Fibroblast of lung (primary cell): ENCODE data around the gene GHRL. TPM values are rescaled to one million over a fixed set of nuclear protein-coding genes. Genes with fewer than 3 reads are reported as not detected.

Experiments
- DNase-seq, 2 donors: peaks; one replicate each; pipeline versions ENCODE4 v3.0.0 to v3.0.0-alpha.2; 2010; ENCODE audit warnings: low read depth in 2 of 2
- H2AFZ ChIP-seq: 2 replicates; pipeline ENCODE4 v1.5.1; 2012; ENCODE audit warnings: low read length, control low read depth, inconsistent platforms
- H3K27ac ChIP-seq: 2 replicates; pipeline ENCODE4 v1.5.1; 2011; ENCODE audit warnings: low read length, control low read depth; ENCODE audit not compliant: insufficient read depth
- H3K27me3 ChIP-seq: 2 replicates; pipeline ENCODE4 v1.5.1; 2011; ENCODE audit warnings: mild to moderate bottlenecking, low read length; ENCODE audit not compliant: control insufficient read depth, insufficient read depth
- H3K36me3 ChIP-seq: 2 replicates; pipeline ENCODE4 v1.5.1; 2011; ENCODE audit warnings: low read length; ENCODE audit not compliant: control insufficient read depth, insufficient read depth
- H3K4me1 ChIP-seq: 2 replicates; pipeline ENCODE4 v1.5.1; 2011; ENCODE audit warnings: low read length; ENCODE audit not compliant: control insufficient read depth, insufficient read depth; ENCODE audit errors: extremely low read depth
- H3K4me2 ChIP-seq: 2 replicates; pipeline ENCODE4 v1.5.1; 2011; ENCODE audit warnings: low read length, control low read depth; ENCODE audit not compliant: insufficient read depth; ENCODE audit errors: extremely low read depth
- H3K4me3 ChIP-seq, 4 experiments: fragments of 200-600 bp in 1 of 4; sonication (generic) in 1 of 4; replicated peaks in 1 of 4; 2 replicates each; pipeline ENCODE4 v1.5.1; 2011 to 2016; ENCODE audit warnings: low read length in 4 of 4, low read depth in 3 of 4, mild to moderate bottlenecking in 3 of 4, control low read depth in 2 of 4, inconsistent platforms in 1 of 4, mixed read lengths in 1 of 4; ENCODE audit not compliant: insufficient read depth in 1 of 4; ENCODE audit errors: control extremely low read depth in 1 of 4
- H3K79me2 ChIP-seq: 2 replicates; pipeline ENCODE4 v1.5.1; 2012; ENCODE audit warnings: mild to moderate bottlenecking, low read length, inconsistent platforms; ENCODE audit not compliant: control insufficient read depth, insufficient read depth
- H3K9ac ChIP-seq: 2 replicates; pipeline ENCODE4 v1.5.1; 2011; ENCODE audit warnings: mild to moderate bottlenecking, low read length, control low read depth; ENCODE audit not compliant: insufficient read depth
- H3K9me3 ChIP-seq: 2 replicates; pipeline ENCODE4 v1.5.1; 2012; ENCODE audit warnings: low read depth, low read length; ENCODE audit not compliant: control insufficient read depth, insufficient read depth
- H4K20me1 ChIP-seq: 2 replicates; pipeline ENCODE4 v1.5.1; 2011; ENCODE audit warnings: low read length; ENCODE audit not compliant: control insufficient read depth, insufficient read depth; ENCODE audit errors: extremely low read depth
- EZH2 ChIP-seq: IDR thresholded peaks from 2 replicates; pipeline ENCODE4 v1.5.1; 2012; ENCODE audit warnings: low read length, control low read depth, mild to moderate bottlenecking; ENCODE audit errors: missing control alignments
- polyA plus RNA-seq, 2 donors: library from polyadenylated mRNA; depleted of rRNA in 1 of 2; stranded (reverse) in 1 of 2; unstranded in 1 of 2; fragments of >200 nt; gene quantifications; 2 replicates each; pipeline ENCODE4 v1.2.1, GENCODE V29; 2011 to 2012; ENCODE audit warnings: missing spikeins in 1 of 2
- total RNA-seq: library from RNA; depleted of rRNA; stranded (reverse); fragments of >200 nt; gene quantifications from 2 replicates; pipeline ENCODE4 v1.2.1, GENCODE V29; 2014
- TF ChIP-seq, protein P1 (sequence below), 2 donors: IDR thresholded peaks in 1 of 2; conservative IDR thresholded peaks in 1 of 2; 1 replicate in 1 of 2; 2 replicates in 1 of 2; pipeline ENCODE4 v1.5.1; 2011 to 2012; ENCODE audit warnings: low read length in 2 of 2, control low read depth in 1 of 2, inconsistent platforms in 1 of 2, low read depth in 1 of 2, mild to moderate bottlenecking in 1 of 2

The GHRL gene
- total and polyA plus RNA-seq, 2 donors (not counting 1 experiment from before 2014, with no cell fraction given) = 0.10 TPM; not detected in 1

DNA sequence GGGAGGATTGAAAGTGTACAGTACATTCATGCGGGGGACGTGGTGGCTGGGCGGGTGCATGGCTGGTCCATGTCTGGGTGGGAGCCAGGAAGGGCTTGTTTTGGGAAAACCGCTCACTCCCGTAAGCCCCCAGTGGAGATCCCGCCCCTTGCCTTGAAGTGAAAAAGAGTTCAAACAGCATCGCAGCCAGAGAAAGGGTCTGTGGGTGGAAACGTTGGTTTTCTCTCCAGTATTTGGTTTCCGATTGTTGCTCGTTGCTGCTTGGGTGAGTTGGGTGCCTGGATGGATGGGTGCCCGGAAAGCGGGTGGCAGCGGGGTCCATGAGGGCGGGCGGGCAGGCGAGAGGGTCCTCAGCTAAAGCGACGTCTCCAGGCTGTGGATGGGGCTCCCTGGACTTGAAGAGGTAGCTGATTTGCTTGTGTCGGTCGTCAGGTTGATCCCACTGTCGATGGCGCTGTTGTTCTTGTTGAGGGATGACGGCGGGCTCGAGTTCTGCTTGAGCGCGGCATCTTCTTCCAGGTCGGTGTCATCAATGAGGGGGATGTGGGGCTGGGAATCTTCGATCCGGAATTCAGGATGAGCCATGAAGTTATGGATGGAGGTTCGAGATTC lies 35.8 kb upstream of the GHRL start:
- no peak overlapping the region for H3K4me3 ChIP-seq
- H3K4me1 ChIP-seq = no peaks in the 10 kb centered on the region
- H2AFZ ChIP-seq = no peak overlapping the region
- no peak for TF ChIP-seq EZH2
- TF ChIP-seq, protein P1, sequence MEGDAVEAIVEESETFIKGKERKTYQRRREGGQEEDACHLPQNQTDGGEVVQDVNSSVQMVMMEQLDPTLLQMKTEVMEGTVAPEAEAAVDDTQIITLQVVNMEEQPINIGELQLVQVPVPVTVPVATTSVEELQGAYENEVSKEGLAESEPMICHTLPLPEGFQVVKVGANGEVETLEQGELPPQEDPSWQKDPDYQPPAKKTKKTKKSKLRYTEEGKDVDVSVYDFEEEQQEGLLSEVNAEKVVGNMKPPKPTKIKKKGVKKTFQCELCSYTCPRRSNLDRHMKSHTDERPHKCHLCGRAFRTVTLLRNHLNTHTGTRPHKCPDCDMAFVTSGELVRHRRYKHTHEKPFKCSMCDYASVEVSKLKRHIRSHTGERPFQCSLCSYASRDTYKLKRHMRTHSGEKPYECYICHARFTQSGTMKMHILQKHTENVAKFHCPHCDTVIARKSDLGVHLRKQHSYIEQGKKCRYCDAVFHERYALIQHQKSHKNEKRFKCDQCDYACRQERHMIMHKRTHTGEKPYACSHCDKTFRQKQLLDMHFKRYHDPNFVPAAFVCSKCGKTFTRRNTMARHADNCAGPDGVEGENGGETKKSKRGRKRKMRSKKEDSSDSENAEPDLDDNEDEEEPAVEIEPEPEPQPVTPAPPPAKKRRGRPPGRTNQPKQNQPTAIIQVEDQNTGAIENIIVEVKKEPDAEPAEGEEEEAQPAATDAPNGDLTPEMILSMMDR (conservative IDR thresholded peaks at IDR 0.05 in 1 of 2, IDR thresholded peaks at IDR 0.05 in 1 of 2; ENCODE audit: low read depth in 1 of 2, low read length in 2 of 2) = no peak
- H3K27me3 ChIP-seq = peaks cover 60% of the 10 kb centered on the region
- H3K9me3 ChIP-seq = no peaks in the 10 kb centered on the region
- no peaks in the 10 kb centered on the region for H3K79me2 ChIP-seq
- H4K20me1 ChIP-seq = no peaks in the 10 kb centered on the region
- no peak overlapping the region for H3K9ac ChIP-seq
- H3K27ac ChIP-seq = no peak overlapping the region
- no peaks in the 10 kb centered on the region for H3K36me3 ChIP-seq
- H3K4me2 ChIP-seq = no peak overlapping the region
- DNase-seq = no peak

DNA sequence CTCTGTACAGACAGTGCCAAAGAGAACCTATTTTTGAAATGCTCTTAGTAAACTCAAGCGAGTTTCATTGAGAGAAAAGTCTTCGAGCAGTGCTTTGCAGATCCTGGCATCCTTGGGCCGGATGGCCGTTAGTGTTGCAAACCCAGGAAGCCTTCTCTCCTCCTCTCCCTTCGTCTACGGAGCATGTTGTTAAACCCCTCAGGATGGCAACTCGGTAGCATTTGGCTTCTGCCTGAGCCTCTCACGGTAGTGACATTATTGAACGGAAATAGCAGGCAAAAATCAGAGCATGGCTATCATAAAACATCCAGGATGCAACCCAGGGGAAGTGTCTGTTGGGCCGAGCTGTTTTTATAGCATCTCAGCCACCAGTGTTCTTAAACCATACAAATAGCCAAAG lies 34.8 kb upstream of the GHRL start:
- no peaks in the 10 kb centered on the region for H4K20me1 ChIP-seq
- no peaks in the 10 kb centered on the region for H3K4me1 ChIP-seq
- H3K9me3 ChIP-seq = no peaks in the 10 kb centered on the region
- no peak for TF ChIP-seq EZH2
- TF ChIP-seq, protein P1 (conservative IDR thresholded peaks at IDR 0.05 in 1 of 2, IDR thresholded peaks at IDR 0.05 in 1 of 2; ENCODE audit: low read depth in 1 of 2, low read length in 2 of 2) = no peak
- H2AFZ ChIP-seq = no peak overlapping the region
- DNase-seq = no peak
- H3K27me3 ChIP-seq = peaks cover 60% of the 10 kb centered on the region
- H3K4me2 ChIP-seq = no peak overlapping the region
- H3K9ac ChIP-seq = no peak overlapping the region
- H3K36me3 ChIP-seq = no peaks in the 10 kb centered on the region
- no peak overlapping the region for H3K4me3 ChIP-seq
- no peak overlapping the region for H3K27ac ChIP-seq
- H3K79me2 ChIP-seq = no peaks in the 10 kb centered on the region

DNA sequence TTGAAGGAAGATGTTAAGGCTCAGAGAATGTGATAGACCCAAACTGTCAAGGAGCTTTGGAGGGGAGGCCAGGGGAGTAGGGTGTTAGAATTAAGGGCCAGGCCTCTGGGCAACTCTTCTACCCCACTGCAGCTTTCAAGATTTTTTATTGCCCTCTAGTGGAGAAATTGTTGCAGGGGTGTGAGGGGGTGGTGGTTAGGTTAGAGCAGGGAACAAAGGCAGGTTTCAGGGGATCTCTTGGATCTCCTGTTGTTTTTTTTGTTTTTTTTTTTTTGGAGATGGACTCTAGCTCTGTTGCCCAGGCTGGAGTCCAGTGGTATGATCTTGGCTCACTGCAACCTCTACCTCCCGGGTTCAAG lies 29.6 kb upstream of the GHRL start:
- no peak overlapping the region for H2AFZ ChIP-seq
- H3K4me2 ChIP-seq = no peak overlapping the region
- H3K27me3 ChIP-seq = peaks cover 16% of the 10 kb centered on the region
- H3K9me3 ChIP-seq = no peaks in the 10 kb centered on the region
- no peak for TF ChIP-seq EZH2
- TF ChIP-seq, protein P1 (conservative IDR thresholded peaks at IDR 0.05 in 1 of 2, IDR thresholded peaks at IDR 0.05 in 1 of 2; ENCODE audit: low read depth in 1 of 2, low read length in 2 of 2) = peak; percentile 12 to 18
- H3K27ac ChIP-seq = no peak overlapping the region
- H4K20me1 ChIP-seq = no peaks in the 10 kb centered on the region
- no peak overlapping the region for H3K4me3 ChIP-seq
- H3K4me1 ChIP-seq = peaks cover 5% of the 10 kb centered on the region
- H3K36me3 ChIP-seq = peaks cover 11% of the 10 kb centered on the region
- H3K9ac ChIP-seq = no peak overlapping the region
- no peak for DNase-seq
- H3K79me2 ChIP-seq = peaks cover 34% of the 10 kb centered on the region
